Neuronal stem cell (in vitro differentiated cells): ENCODE results near the gene PPP1R27.
A peak's percentile ranks its signal among the peaks of the same experiment; 100 is the strongest.

ENCODE experiments used
- DNase-seq: peaks from one replicate; pipeline ENCODE4 v3.0.0-alpha.2; 2013; ENCODE audit warnings: low spot score
- H2AFZ ChIP-seq: one replicate; pipeline ENCODE4 v1.6.1; 2013; ENCODE audit warnings: mild to moderate bottlenecking, low read length, inconsistent platforms
- H2AK5ac ChIP-seq: 2 replicates; pipeline ENCODE4 v1.6.1; 2013; ENCODE audit warnings: low read depth, mild to moderate bottlenecking, inconsistent platforms, low read length, moderate library complexity, mixed read lengths
- H2BK120ac ChIP-seq: 2 replicates; pipeline ENCODE4 v1.6.1; 2013; ENCODE audit warnings: low read depth, mild to moderate bottlenecking, inconsistent platforms, low read length, moderate library complexity, mixed read lengths
- H2BK12ac ChIP-seq: one replicate; pipeline ENCODE4 v1.6.1; 2013; ENCODE audit warnings: low read length, inconsistent platforms
- H2BK15ac ChIP-seq: 2 replicates; pipeline ENCODE4 v1.6.1; 2013; ENCODE audit warnings: mild to moderate bottlenecking, low read length, inconsistent platforms, mixed read lengths
- H2BK5ac ChIP-seq: one replicate; pipeline ENCODE4 v1.6.1; 2013; ENCODE audit warnings: inconsistent platforms, mild to moderate bottlenecking, low read length, moderate library complexity
- H3K14ac ChIP-seq: one replicate; pipeline ENCODE4 v1.6.1; 2013; ENCODE audit warnings: low read length, inconsistent platforms
- H3K18ac ChIP-seq: 2 replicates; pipeline ENCODE4 v1.6.1; 2013; ENCODE audit warnings: low read length, inconsistent platforms
- H3K23ac ChIP-seq: 2 replicates; pipeline ENCODE4 v1.6.1; 2013; ENCODE audit warnings: low read depth, mild to moderate bottlenecking, mixed read lengths, low read length, inconsistent platforms; ENCODE audit not compliant: poor library complexity
- H3K27ac ChIP-seq: replicated peaks from 3 replicates; pipeline ENCODE4 v1.5.1; 2013; ENCODE audit warnings: low read length, inconsistent platforms
- H3K27me3 ChIP-seq, 3 experiments: 2 replicates each; pipeline ENCODE4 v1.6.1; 2013; ENCODE audit warnings: low read length in 3 of 3, mild to moderate bottlenecking in 2 of 3, inconsistent platforms in 1 of 3, low read depth in 1 of 3, mixed read lengths in 1 of 3, moderate library complexity in 1 of 3; ENCODE audit not compliant: control insufficient read depth in 3 of 3, insufficient read depth in 3 of 3
- H3K36me3 ChIP-seq, 2 donors: replicated peaks in 1 of 2; 2 replicates each; pipeline ENCODE4 v1.6.1; 2013; ENCODE audit warnings: low read length in 2 of 2; ENCODE audit not compliant: control insufficient read depth in 2 of 2, insufficient read depth in 2 of 2
- H3K4ac ChIP-seq: 2 replicates; pipeline ENCODE4 v1.6.1; 2013; ENCODE audit warnings: inconsistent platforms, mild to moderate bottlenecking, low read length, moderate library complexity
- H3K4me1 ChIP-seq, 2 donors: 1 replicate in 1 of 2; 2 replicates in 1 of 2; pipeline ENCODE4 v1.6.1; 2013; ENCODE audit warnings: low read length in 2 of 2, low read depth in 1 of 2; ENCODE audit not compliant: control insufficient read depth in 2 of 2, insufficient read depth in 1 of 2
- H3K4me2 ChIP-seq: one replicate; pipeline ENCODE4 v1.6.1; 2013; ENCODE audit warnings: mild to moderate bottlenecking, low read length, inconsistent platforms; ENCODE audit not compliant: insufficient read depth, poor library complexity, severe bottlenecking
- H3K4me3 ChIP-seq, 2 donors: 2 replicates each; pipeline ENCODE4 v1.5.1; 2013; ENCODE audit warnings: low read length in 2 of 2, mild to moderate bottlenecking in 2 of 2, inconsistent platforms in 1 of 2, moderate library complexity in 1 of 2
- H3K79me1 ChIP-seq: one replicate; pipeline ENCODE4 v1.6.1; 2013; ENCODE audit warnings: low read depth, mild to moderate bottlenecking, inconsistent platforms, low read length, moderate library complexity
- H3K9ac ChIP-seq: one replicate; pipeline ENCODE4 v1.6.1; 2013; ENCODE audit warnings: mild to moderate bottlenecking, low read depth, low read length, inconsistent platforms; ENCODE audit not compliant: poor library complexity
- H3K9me3 ChIP-seq, 2 donors: replicated peaks in 1 of 2; 2 replicates each; pipeline versions ENCODE3 to v1.6.1; 2013; ENCODE audit warnings: low read length in 2 of 2, mild to moderate bottlenecking in 2 of 2, inconsistent platforms in 1 of 2, low read depth in 1 of 2, mixed read lengths in 1 of 2, moderate library complexity in 1 of 2; ENCODE audit not compliant: control insufficient read depth in 2 of 2, insufficient read depth in 1 of 2
- H4K8ac ChIP-seq: one replicate; pipeline ENCODE4 v1.6.1; 2013; ENCODE audit warnings: low read depth, mild to moderate bottlenecking, inconsistent platforms, low read length, moderate library complexity
- H4K91ac ChIP-seq: one replicate; pipeline ENCODE4 v1.6.1; 2013; ENCODE audit warnings: low read length, low read depth, mild to moderate bottlenecking, inconsistent platforms; ENCODE audit not compliant: poor library complexity
- WGBS, 2 donors: extraction: QIAGEN DNeasy Blood & Tissue Kit; methylation state at CpG; one replicate each; pipeline ENCODE4 v1.1.7; 2013; ENCODE audit warnings: missing lambda C conversion rate in 2 of 2, mixed read lengths in 1 of 2; ENCODE audit not compliant: insufficient read length in 2 of 2, insufficient replicate concordance in 1 of 2; ENCODE audit errors: extremely low coverage in 2 of 2; 5-methylcytosine and 5-hydroxymethylcytosine counted together

The PPP1R27 gene

DNA sequence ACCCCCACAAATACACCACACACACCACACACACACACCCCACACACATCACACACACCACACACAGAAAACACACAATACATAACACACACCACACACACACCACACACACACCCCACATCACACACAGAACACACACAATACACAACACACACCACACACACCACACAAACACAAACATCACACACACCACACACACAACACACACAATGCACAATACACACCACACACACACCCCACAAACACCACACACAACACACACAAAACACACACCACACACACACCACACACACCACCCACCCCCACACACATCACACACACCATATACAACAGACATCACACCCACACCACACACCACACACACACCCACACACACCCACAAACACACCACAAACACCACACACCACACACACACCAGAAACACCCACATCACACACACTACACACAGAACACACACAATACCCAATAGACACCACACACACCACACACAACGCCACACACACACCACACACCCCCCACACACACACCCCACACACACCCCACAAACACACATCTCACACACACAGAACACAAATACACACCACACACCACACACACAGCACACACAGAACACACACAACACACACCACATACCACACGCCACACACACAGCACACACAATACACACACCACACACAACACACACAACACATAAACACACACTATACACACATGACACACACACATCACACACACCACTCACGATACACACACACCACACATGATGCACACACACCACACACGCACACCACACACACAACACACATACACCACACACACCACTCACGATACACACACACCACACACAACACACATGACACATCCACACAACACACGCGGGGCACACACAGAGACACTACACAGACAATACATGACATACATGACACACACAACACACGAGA is 41.9 kb downstream of the PPP1R27 start:
- H3K27ac ChIP-seq: no peak overlapping the region
- no peak overlapping the region for H2BK15ac ChIP-seq
- H3K4me1 ChIP-seq: peaks cover 0 to 2% of the 10 kb centered on the region in 2 donors
- H3K9me3 ChIP-seq: peaks cover 0 to 9% of the 10 kb centered on the region in 2 donors
- H2BK12ac ChIP-seq: peak overlapping the region; percentile 84
- H3K4me2 ChIP-seq: no peak overlapping the region
- peak overlapping the region; percentile 53 for H3K4ac ChIP-seq
- 100% methylated on average over 4 of the region's 8 CpGs; no CpG with 5 or more reads in 1 of the 2 donors for WGBS, 2 donors
- no peak overlapping the region for H3K18ac ChIP-seq
- H2BK5ac ChIP-seq: no peak overlapping the region
- no peak overlapping the region for H2AK5ac ChIP-seq
- no peak overlapping the region for H2AFZ ChIP-seq
- peaks cover 0 to 2% of the 10 kb centered on the region in 2 donors for H3K36me3 ChIP-seq
- H4K8ac ChIP-seq: peak overlapping the region; percentile 53
- H3K23ac ChIP-seq: peak overlapping the region; percentile 58
- peaks cover 0 to 6% (median 0%) of the 10 kb centered on the region in 3 experiments for H3K27me3 ChIP-seq
- H4K91ac ChIP-seq: peak overlapping the region; percentile 92
- H3K9ac ChIP-seq: peak overlapping the region; percentile 80
- no peak for DNase-seq
- no peak overlapping the region for H2BK120ac ChIP-seq
- peaks cover 5% of the 10 kb centered on the region for H3K79me1 ChIP-seq
- peak overlapping the region; percentile 10 for H3K14ac ChIP-seq
- peak overlapping the region in 1 of 2 donors; percentile 74 for H3K4me3 ChIP-seq
